MM.1S (cell line): ENCODE data around the gene PLEKHG7.
"Not testable (repeated sequence)": the region's sequence is repeated elsewhere in the genome, so short reads cannot be mapped to it uniquely, and the experiment has no call there.

ENCODE experiments used
- EZH2 ChIP-seq: fragments of 300-600 bp; sonication (generic); optimal IDR thresholded peaks from 2 replicates; pipeline ENCODE3; 2017; ENCODE audit warnings: low read depth, mild to moderate bottlenecking, antibody characterized with exemption, low read length, mixed read lengths
- EZH2phosphoT487 ChIP-seq: fragments of 300-600 bp; sonication (generic); IDR thresholded peaks from 2 replicates; pipeline ENCODE4 v1.6.1; 2018; ENCODE audit warnings: antibody characterized with exemption, low read length
- TF ChIP-seq, protein P1 (sequence below): fragments of 300-600 bp; sonication (generic); IDR thresholded peaks from 2 replicates; pipeline ENCODE4 v1.5.1; 2016; ENCODE audit warnings: antibody characterized with exemption, low read length, mixed read lengths

DNA sequence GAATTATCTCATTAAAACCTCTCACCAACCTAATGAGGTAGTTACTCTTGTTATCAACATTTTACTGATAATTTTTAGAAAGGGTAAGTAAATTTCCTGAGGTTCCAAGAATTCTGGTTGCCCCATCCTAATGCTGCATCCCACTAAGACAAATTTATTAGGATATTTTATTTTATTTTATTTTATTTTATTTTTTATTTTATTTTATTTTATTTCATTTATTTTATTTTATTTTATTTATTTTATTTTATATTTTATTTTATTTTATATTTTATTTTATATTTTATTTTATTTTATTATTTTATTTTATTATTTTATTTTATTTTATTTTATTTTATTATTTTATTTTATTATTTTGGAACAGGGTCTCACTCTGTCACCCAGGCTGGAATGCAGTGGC, 46.9 kb downstream of the PLEKHG7 start:
- TF ChIP-seq, protein P1, sequence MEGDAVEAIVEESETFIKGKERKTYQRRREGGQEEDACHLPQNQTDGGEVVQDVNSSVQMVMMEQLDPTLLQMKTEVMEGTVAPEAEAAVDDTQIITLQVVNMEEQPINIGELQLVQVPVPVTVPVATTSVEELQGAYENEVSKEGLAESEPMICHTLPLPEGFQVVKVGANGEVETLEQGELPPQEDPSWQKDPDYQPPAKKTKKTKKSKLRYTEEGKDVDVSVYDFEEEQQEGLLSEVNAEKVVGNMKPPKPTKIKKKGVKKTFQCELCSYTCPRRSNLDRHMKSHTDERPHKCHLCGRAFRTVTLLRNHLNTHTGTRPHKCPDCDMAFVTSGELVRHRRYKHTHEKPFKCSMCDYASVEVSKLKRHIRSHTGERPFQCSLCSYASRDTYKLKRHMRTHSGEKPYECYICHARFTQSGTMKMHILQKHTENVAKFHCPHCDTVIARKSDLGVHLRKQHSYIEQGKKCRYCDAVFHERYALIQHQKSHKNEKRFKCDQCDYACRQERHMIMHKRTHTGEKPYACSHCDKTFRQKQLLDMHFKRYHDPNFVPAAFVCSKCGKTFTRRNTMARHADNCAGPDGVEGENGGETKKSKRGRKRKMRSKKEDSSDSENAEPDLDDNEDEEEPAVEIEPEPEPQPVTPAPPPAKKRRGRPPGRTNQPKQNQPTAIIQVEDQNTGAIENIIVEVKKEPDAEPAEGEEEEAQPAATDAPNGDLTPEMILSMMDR = not testable (repeated sequence)
- TF ChIP-seq EZH2phosphoT487, EZH2: not testable (repeated sequence)
